ENCODE measurements around the gene C20orf96.
"Not testable (repeated sequence)": the region's sequence is repeated elsewhere in the genome, so short reads cannot be mapped to it uniquely, and the experiment has no call there.

C20orf96 gene

GRCh38 chr20:258963-259362 lies 31.6 kb downstream of the C20orf96 start:
- H3K4ac ChIP-seq (ENCODE audit: low read length): no peak overlapping the region
- H2AK5ac ChIP-seq (ENCODE audit: low read depth, low read length): no peak overlapping the region
- no peak overlapping the region for H2AFZ ChIP-seq (ENCODE audit: low read length)
- no peak overlapping the region for H2BK120ac ChIP-seq (ENCODE audit: low read depth, low read length)
- H3K4me1 ChIP-seq (ENCODE audit: control insufficient read depth in 2 of 2, insufficient read depth in 1 of 2, low read depth in 1 of 2, low read length in 2 of 2): no peaks in the 10 kb centered on the region
- H3K27ac ChIP-seq (replicated peaks; ENCODE audit: low read length): no peak overlapping the region
- H4K91ac ChIP-seq (ENCODE audit: low read depth, low read length, poor library complexity): no peak overlapping the region
- no peak overlapping the region for H4K8ac ChIP-seq (ENCODE audit: low read depth, low read length)
- H2BK15ac ChIP-seq (ENCODE audit: low read length): no peak overlapping the region
- H3K9ac ChIP-seq (ENCODE audit: low read depth, low read length, poor library complexity): no peak overlapping the region
- H3K27me3 ChIP-seq (ENCODE audit: control insufficient read depth in 3 of 3, insufficient read depth in 3 of 3, low read depth in 1 of 3, low read length in 3 of 3): peaks cover 0 to 26% (median 5%) of the 10 kb centered on the region in 3 experiments
- H3K23ac ChIP-seq (ENCODE audit: low read depth, low read length, poor library complexity): no peak overlapping the region
- no peak overlapping the region for H3K4me3 ChIP-seq (ENCODE audit: low read length in 2 of 2)
- no CpG with 5 or more reads among the region's 8 CpGs for WGBS, 2 donors (ENCODE audit: extremely low coverage in 2 of 2, insufficient read length in 2 of 2, insufficient replicate concordance in 1 of 2)
- no peak overlapping the region for H3K14ac ChIP-seq (ENCODE audit: low read length)
- H3K18ac ChIP-seq (ENCODE audit: low read length): no peak overlapping the region
- DNase-seq (ENCODE audit: low spot score): no peak
- no peaks in the 10 kb centered on the region for H3K9me3 ChIP-seq (replicated peaks in 1 of 2; ENCODE audit: control insufficient read depth in 2 of 2, insufficient read depth in 1 of 2, low read depth in 1 of 2, low read length in 2 of 2)
- H3K4me2 ChIP-seq (ENCODE audit: insufficient read depth, low read length, poor library complexity, severe bottlenecking): no peak overlapping the region
- H3K79me1 ChIP-seq (ENCODE audit: low read depth, low read length): no peaks in the 10 kb centered on the region
- no peaks in the 10 kb centered on the region for H3K36me3 ChIP-seq (replicated peaks in 1 of 2; ENCODE audit: control insufficient read depth in 2 of 2, insufficient read depth in 2 of 2, low read length in 2 of 2)
- no peak overlapping the region for H2BK12ac ChIP-seq (ENCODE audit: low read length)
- H2BK5ac ChIP-seq (ENCODE audit: low read length): no peak overlapping the region

- no peak overlapping the region for H3K9ac ChIP-seq (ENCODE audit: low read depth, low read length, poor library complexity)
Measured at GRCh38 chr20:258269-258858, 32.2 kb downstream of the C20orf96 start.

GRCh38 chr20:257419-257818 lies 33.1 kb downstream of the C20orf96 start, which contains the start of gene DEFB132:
DEFB132 (plus strand) TSS chr20:257724; CDS start chr20:257779, 55 bp downstream.
- Histone ChIP-seq H3K4me1 (ENCODE audit: control insufficient read depth in 2 of 2, insufficient read depth in 1 of 2, low read depth in 1 of 2, low read length in 2 of 2) (no peaks in the 10 kb centered on the region), H3K27me3 (ENCODE audit: control insufficient read depth in 3 of 3, insufficient read depth in 3 of 3, low read depth in 1 of 3, low read length in 3 of 3) (peaks cover 0 to 26% (median 5%) of the 10 kb centered on the region in 3 experiments), H3K14ac (ENCODE audit: low read length) (no peak within 1 kb of the TSS), H3K4me3 (ENCODE audit: low read length in 2 of 2) (no peak within 1 kb of the TSS), H3K4ac (ENCODE audit: low read length) (no peak within 1 kb of the TSS), H3K27ac (replicated peaks; ENCODE audit: low read length) (no peak within 1 kb of the TSS), H3K79me1 (ENCODE audit: low read depth, low read length) (no peaks in the 10 kb centered on the region), H2BK12ac (ENCODE audit: low read length) (no peak within 1 kb of the TSS), H3K9me3 (replicated peaks in 1 of 2; ENCODE audit: control insufficient read depth in 2 of 2, insufficient read depth in 1 of 2, low read depth in 1 of 2, low read length in 2 of 2) (no peaks in the 10 kb centered on the region), H3K18ac (ENCODE audit: low read length) (no peak within 1 kb of the TSS), H3K9ac (ENCODE audit: low read depth, low read length, poor library complexity) (no peak within 1 kb of the TSS), H4K91ac (ENCODE audit: low read depth, low read length, poor library complexity) (no peak within 1 kb of the TSS), H3K36me3 (replicated peaks in 1 of 2; ENCODE audit: control insufficient read depth in 2 of 2, insufficient read depth in 2 of 2, low read length in 2 of 2) (no peaks in the 10 kb centered on the region), H3K4me2 (ENCODE audit: insufficient read depth, low read length, poor library complexity, severe bottlenecking) (no peak within 1 kb of the TSS), H2BK15ac (ENCODE audit: low read length) (no peak within 1 kb of the TSS), H2BK5ac (ENCODE audit: low read length) (no peak within 1 kb of the TSS), H3K23ac (ENCODE audit: low read depth, low read length, poor library complexity) (no peak within 1 kb of the TSS), H2BK120ac (ENCODE audit: low read depth, low read length) (no peak within 1 kb of the TSS), H2AK5ac (ENCODE audit: low read depth, low read length) (no peak within 1 kb of the TSS), H4K8ac (ENCODE audit: low read depth, low read length) (no peak within 1 kb of the TSS), H2AFZ (ENCODE audit: low read length) (no peak within 1 kb of the TSS)
- no peak for DNase-seq (ENCODE audit: low spot score)
- WGBS, 2 donors (ENCODE audit: extremely low coverage in 2 of 2, insufficient read length in 2 of 2, insufficient replicate concordance in 1 of 2): no CpG with 5 or more reads among the region's 7 CpGs

More at GRCh38 chr20:258269-258858, 32.2 kb downstream of the C20orf96 start:
- Histone ChIP-seq H3K27ac (replicated peaks; ENCODE audit: low read length) (no peak overlapping the region), H4K91ac (ENCODE audit: low read depth, low read length, poor library complexity) (no peak overlapping the region), H3K4me1 (ENCODE audit: control insufficient read depth in 2 of 2, insufficient read depth in 1 of 2, low read depth in 1 of 2, low read length in 2 of 2) (no peaks in the 10 kb centered on the region), H3K18ac (ENCODE audit: low read length) (no peak overlapping the region), H2AFZ (ENCODE audit: low read length) (no peak overlapping the region), H3K4me2 (ENCODE audit: insufficient read depth, low read length, poor library complexity, severe bottlenecking) (no peak overlapping the region), H3K23ac (ENCODE audit: low read depth, low read length, poor library complexity) (no peak overlapping the region), H2BK120ac (ENCODE audit: low read depth, low read length) (no peak overlapping the region), H2BK15ac (ENCODE audit: low read length) (no peak overlapping the region), H3K9me3 (replicated peaks in 1 of 2; ENCODE audit: control insufficient read depth in 2 of 2, insufficient read depth in 1 of 2, low read depth in 1 of 2, low read length in 2 of 2) (no peaks in the 10 kb centered on the region), H3K4ac (ENCODE audit: low read length) (no peak overlapping the region), H3K36me3 (replicated peaks in 1 of 2; ENCODE audit: control insufficient read depth in 2 of 2, insufficient read depth in 2 of 2, low read length in 2 of 2) (no peaks in the 10 kb centered on the region), H3K27me3 (ENCODE audit: control insufficient read depth in 3 of 3, insufficient read depth in 3 of 3, low read depth in 1 of 3, low read length in 3 of 3) (peaks cover 0 to 26% (median 5%) of the 10 kb centered on the region in 3 experiments), H3K14ac (ENCODE audit: low read length) (no peak overlapping the region), H2BK5ac (ENCODE audit: low read length) (no peak overlapping the region), H2AK5ac (ENCODE audit: low read depth, low read length) (no peak overlapping the region), H3K4me3 (ENCODE audit: low read length in 2 of 2) (no peak overlapping the region), H2BK12ac (ENCODE audit: low read length) (no peak overlapping the region), H3K79me1 (ENCODE audit: low read depth, low read length) (no peaks in the 10 kb centered on the region), H4K8ac (ENCODE audit: low read depth, low read length) (no peak overlapping the region)
- no peak for DNase-seq (ENCODE audit: low spot score)
- WGBS, 2 donors (ENCODE audit: extremely low coverage in 2 of 2, insufficient read length in 2 of 2, insufficient replicate concordance in 1 of 2): no CpG with 5 or more reads among the region's 4 CpGs

GRCh38 chr20:253447-253846 lies 37.1 kb downstream of the C20orf96 start:
- H3K36me3 ChIP-seq (replicated peaks in 1 of 2; ENCODE audit: control insufficient read depth in 2 of 2, insufficient read depth in 2 of 2, low read length in 2 of 2); H3K79me1 ChIP-seq (ENCODE audit: low read depth, low read length); H3K18ac ChIP-seq (ENCODE audit: low read length); DNase-seq (ENCODE audit: low spot score); H2BK15ac ChIP-seq (ENCODE audit: low read length); H4K91ac ChIP-seq (ENCODE audit: low read depth, low read length, poor library complexity); H3K27ac ChIP-seq (replicated peaks; ENCODE audit: low read length); H3K4me1 ChIP-seq (ENCODE audit: control insufficient read depth in 2 of 2, insufficient read depth in 1 of 2, low read depth in 1 of 2, low read length in 2 of 2); H2BK12ac ChIP-seq (ENCODE audit: low read length); H2AK5ac ChIP-seq (ENCODE audit: low read depth, low read length); H3K9me3 ChIP-seq (replicated peaks in 1 of 2; ENCODE audit: control insufficient read depth in 2 of 2, insufficient read depth in 1 of 2, low read depth in 1 of 2, low read length in 2 of 2); H3K14ac ChIP-seq (ENCODE audit: low read length); H3K4me3 ChIP-seq (ENCODE audit: low read length in 2 of 2); H3K9ac ChIP-seq (ENCODE audit: low read depth, low read length, poor library complexity); H3K4ac ChIP-seq (ENCODE audit: low read length); H2BK5ac ChIP-seq (ENCODE audit: low read length); H3K23ac ChIP-seq (ENCODE audit: low read depth, low read length, poor library complexity); H4K8ac ChIP-seq (ENCODE audit: low read depth, low read length); H2AFZ ChIP-seq (ENCODE audit: low read length); H3K4me2 ChIP-seq (ENCODE audit: insufficient read depth, low read length, poor library complexity, severe bottlenecking); H2BK120ac ChIP-seq (ENCODE audit: low read depth, low read length): not testable (repeated sequence)
- H3K27me3 ChIP-seq (ENCODE audit: control insufficient read depth in 3 of 3, insufficient read depth in 3 of 3, low read depth in 1 of 3, low read length in 3 of 3): peaks cover 0 to 28% (median 5%) of the 10 kb centered on the region in 3 experiments
- WGBS, 2 donors (ENCODE audit: extremely low coverage in 2 of 2, insufficient read length in 2 of 2, insufficient replicate concordance in 1 of 2): no CpG with 5 or more reads among the region's 6 CpGs

All from neuronal stem cell (in vitro differentiated cells).